GM12878 (cell line): ENCODE results near the gene ZMYND15. TPM values are rescaled to one million over a fixed set of nuclear protein-coding genes. Genes with fewer than 3 reads are reported as not detected.

Experiments used
- ATAC-seq: fragments of 200-7000 bp; cut with Tn5 transposase; 3 replicates; pipeline ENCODE4 v1.9.1; 2020; ENCODE audit warnings: mild to moderate bottlenecking, moderate library complexity
- BruUV-seq: library from RNA; stranded (reverse); fragments of 400-500 nt; replicated peaks from 2 replicates; lab custom pipeline; 2021; lab: Mats Ljungman, UMichigan
- CTCF ChIA-PET: fragments of 300-600 bp; sonication (Branson Sonifier 250); formaldehyde crosslinking; extraction: SDS; loops from one replicate; lab custom pipeline; 2021; ENCODE audit warnings: inconsistent platforms; lab: Yijun Ruan, JAX
- POLR2A ChIA-PET: fragments of 350-600 bp; formaldehyde crosslinking; extraction: SDS; loops from one replicate; lab custom pipeline; 2021; ENCODE audit warnings: inconsistent platforms; lab: Charles Lee
- RAD21 ChIA-PET: fragments of 300-600 bp; sonication (Branson Sonifier 250); formaldehyde crosslinking; loops from one replicate; lab custom pipeline; 2023; ENCODE audit warnings: antibody characterized with exemption; ENCODE audit not compliant: unreplicated experiment; lab: Charles Lee
- SMC1A ChIA-PET: fragments of 300-600 bp; sonication (Branson Sonifier 250); formaldehyde crosslinking; loops from one replicate; lab custom pipeline; 2023; ENCODE audit not compliant: unreplicated experiment, uncharacterized antibody; lab: Charles Lee
- DNase-seq: peaks from one replicate; pipeline ENCODE4 v3.0.0-alpha.2; 2011; ENCODE audit warnings: low read depth, low spot score
- FAIRE-seq: peaks from 3 replicates; lab custom pipeline; 2011; peaks lifted over from hg19 to GRCh38; lab: Jason Lieb, UNC
- H2AFZ ChIP-seq: 2 replicates; pipeline ENCODE4 v1.6.0; 2011; ENCODE audit warnings: low read depth, low read length, control low read depth; ENCODE audit not compliant: control insufficient read depth
- H3K27ac ChIP-seq: 2 replicates; pipeline ENCODE4 v1.5.1; 2011; ENCODE audit warnings: control low read depth; ENCODE audit not compliant: control insufficient read depth, insufficient read depth
- H3K27me3 ChIP-seq, 2 experiments: replicated peaks in 1 of 2; 2 replicates each; pipeline versions ENCODE4 v1.6.0 to v1.6.1; 2011; ENCODE audit warnings: low read length in 1 of 2; ENCODE audit not compliant: control insufficient read depth in 2 of 2, insufficient read depth in 2 of 2
- H3K36me3 ChIP-seq, 2 experiments: 2 replicates each; pipeline ENCODE4 v1.5.1; 2011; ENCODE audit warnings: low read length in 1 of 2; ENCODE audit not compliant: control insufficient read depth in 2 of 2, insufficient read depth in 2 of 2
- H3K4me1 ChIP-seq: 2 replicates; pipeline ENCODE4 v1.6.1; 2011; ENCODE audit warnings: mild to moderate bottlenecking, low read length, moderate library complexity, mixed read lengths; ENCODE audit not compliant: control insufficient read depth, insufficient read depth
- H3K4me2 ChIP-seq: 2 replicates; pipeline ENCODE4 v1.6.0; 2011; ENCODE audit warnings: control low read depth; ENCODE audit not compliant: control insufficient read depth, insufficient read depth
- H3K4me3 ChIP-seq: fragments of 200-600 bp; sonication (generic); 2 replicates; pipeline ENCODE4 v1.5.1; 2016
- H3K79me2 ChIP-seq: 2 replicates; pipeline ENCODE4 v1.6.0; 2011; ENCODE audit warnings: low read length; ENCODE audit not compliant: control insufficient read depth, insufficient read depth
- H3K9ac ChIP-seq: 2 replicates; pipeline ENCODE4 v1.8.0; 2011; ENCODE audit warnings: low read length, control low read depth, mixed read lengths; ENCODE audit not compliant: control insufficient read depth, insufficient read depth
- H3K9me3 ChIP-seq: replicated peaks from 3 replicates; pipeline ENCODE4 v1.5.1; 2011; ENCODE audit warnings: mild to moderate bottlenecking, low read length; ENCODE audit not compliant: control insufficient read depth, insufficient read depth
- H4K20me1 ChIP-seq: 2 replicates; pipeline ENCODE4 v1.6.0; 2011; ENCODE audit not compliant: control insufficient read depth, insufficient read depth
- CHD1 ChIP-seq: IDR thresholded peaks from 2 replicates; pipeline ENCODE4 v1.6.1; 2012; ENCODE audit warnings: low read depth, low read length, improper control_type of control experiment
- CTCF ChIP-seq, 3 experiments: IDR thresholded peaks in 2 of 3; conservative IDR thresholded peaks in 1 of 3; 2 replicates each; pipeline ENCODE4 v1.5.1; 2011; ENCODE audit warnings: low read depth in 3 of 3, low read length in 3 of 3, mild to moderate bottlenecking in 3 of 3, control low read depth in 2 of 3, moderate library complexity in 2 of 3, inconsistent platforms in 1 of 3, mixed read lengths in 1 of 3; ENCODE audit not compliant: control insufficient read depth in 2 of 3, insufficient read depth in 1 of 3; ENCODE audit errors: extremely low read depth in 1 of 3
- E2F4 ChIP-seq: IDR thresholded peaks from 2 replicates; pipeline ENCODE4 v1.6.1; 2012; ENCODE audit warnings: low read depth, low read length, improper control_type of control experiment
- EP300 ChIP-seq, 2 experiments: fragments of 150-350 bp in 1 of 2; IDR thresholded peaks; 2 replicates each; pipeline ENCODE4 v1.6.1; 2011 to 2012; ENCODE audit warnings: low read depth in 2 of 2, low read length in 2 of 2, borderline replicate concordance in 1 of 2, improper control_type of control experiment in 1 of 2, inconsistent platforms in 1 of 2; ENCODE audit not compliant: control insufficient read depth in 1 of 2
- EZH2 ChIP-seq: IDR thresholded peaks from 2 replicates; pipeline ENCODE4 v1.6.1; 2012; ENCODE audit warnings: low read depth, mild to moderate bottlenecking, control low read depth, inconsistent platforms, low read length, borderline replicate concordance; ENCODE audit not compliant: control insufficient read depth
- HDAC2 ChIP-seq: fragments of 200-600 bp; sonication (generic); IDR thresholded peaks from 2 replicates; pipeline ENCODE4 v1.6.1; 2017
- HDAC6 ChIP-seq: fragments of 200-600 bp; sonication (generic); IDR thresholded peaks from one replicate; pipeline ENCODE4 v1.8.0; 2017; ENCODE audit warnings: antibody characterized with exemption; ENCODE audit not compliant: unreplicated experiment
- NKRF ChIP-seq: fragments of 450-650 bp; conservative IDR thresholded peaks from 2 replicates; pipeline ENCODE4 v1.6.1; 2017; ENCODE audit warnings: mild to moderate bottlenecking, moderate library complexity
- NRF1 ChIP-seq: conservative IDR thresholded peaks from 2 replicates; pipeline ENCODE4 v1.6.1; 2011; ENCODE audit warnings: mild to moderate bottlenecking, low read depth, low read length, improper control_type of control experiment
- SPI1 ChIP-seq: IDR thresholded peaks from 2 replicates; pipeline ENCODE4 v1.6.1; 2011; ENCODE audit warnings: low read depth, mild to moderate bottlenecking, low read length, moderate library complexity, borderline replicate concordance; ENCODE audit not compliant: insufficient read depth
- SREBF1 ChIP-seq: IDR thresholded peaks from 2 replicates; pipeline ENCODE4 v1.6.1; 2012; ENCODE audit warnings: mild to moderate bottlenecking, low read length
- WGBS: methylation state at CpG from one replicate; pipeline ENCODE4 v1.1.6; 2016; ENCODE audit warnings: low lambda C conversion rate; ENCODE audit not compliant: insufficient replicate concordance, insufficient coverage; ENCODE audit errors: missing lambda C conversion rate; 5-methylcytosine and 5-hydroxymethylcytosine counted together
- in situ Hi-C: fragments of 300-500 bp; cut with MboI; formaldehyde crosslinking; loops from 9 replicates; pipeline ENCODE4 v1.14.3; 2018; ENCODE audit warnings: mixed read lengths
- intact Hi-C: fragments of 100-400 bp; cut with micrococcal nuclease; formaldehyde crosslinking; loops from one replicate; pipeline ENCODE4 v1.14.2; 2022; ENCODE audit not compliant: unreplicated experiment
- polyA plus RNA-seq, 11 experiments: library from polyadenylated mRNA; depleted of rRNA in 4 of 11; unstranded in 6 of 11; stranded (reverse) in 5 of 11; fragments of >200 nt; fragmentation: Nextera tagmentation in 4 of 11; fragmentation: Illumina TruSeq in 1 of 11; extraction: Ambion mirVana in 4 of 11; extraction: Trizol in 1 of 11; gene quantifications; 1 replicate in 1 of 11; 2 replicates in 10 of 11; pipeline versions ENCODE4 v1.2.1 to v1.2.3, GENCODE V29; 2011 to 2016; ENCODE audit warnings: inconsistent platforms in 2 of 11, missing spikeins in 2 of 11, low read depth in 1 of 11
- total RNA-seq, 4 experiments: library from RNA; depleted of rRNA in 3 of 4; stranded (reverse); fragments of >200 nt in 3 of 4; fragmentation: Illumina TruSeq in 1 of 4; extraction: Trizol in 1 of 4; gene quantifications; 2 replicates each; pipeline versions ENCODE4 v1.2.1 to v1.2.3, GENCODE V29; 2013 to 2021
- TF ChIP-seq, protein P1 (sequence below): fragments of 450-650 bp; IDR thresholded peaks from 2 replicates; pipeline ENCODE4 v1.6.1; 2014; ENCODE audit warnings: mild to moderate bottlenecking
- TF ChIP-seq, protein P2 (sequence below): IDR thresholded peaks from 2 replicates; pipeline ENCODE4 v1.6.1; 2011; ENCODE audit warnings: borderline replicate concordance, low read depth, mild to moderate bottlenecking, moderate library complexity, mixed read lengths, low read length; ENCODE audit not compliant: insufficient read depth; ENCODE audit errors: extremely low read length

Gene ZMYND15
- total and polyA plus RNA-seq, 10 of the 15 experiments (the other 5 are each of a cell fraction or from before 2014, with no cell fraction given): 0.03 to 0.17 (median 0.06) TPM; not detected in 4

DNA sequence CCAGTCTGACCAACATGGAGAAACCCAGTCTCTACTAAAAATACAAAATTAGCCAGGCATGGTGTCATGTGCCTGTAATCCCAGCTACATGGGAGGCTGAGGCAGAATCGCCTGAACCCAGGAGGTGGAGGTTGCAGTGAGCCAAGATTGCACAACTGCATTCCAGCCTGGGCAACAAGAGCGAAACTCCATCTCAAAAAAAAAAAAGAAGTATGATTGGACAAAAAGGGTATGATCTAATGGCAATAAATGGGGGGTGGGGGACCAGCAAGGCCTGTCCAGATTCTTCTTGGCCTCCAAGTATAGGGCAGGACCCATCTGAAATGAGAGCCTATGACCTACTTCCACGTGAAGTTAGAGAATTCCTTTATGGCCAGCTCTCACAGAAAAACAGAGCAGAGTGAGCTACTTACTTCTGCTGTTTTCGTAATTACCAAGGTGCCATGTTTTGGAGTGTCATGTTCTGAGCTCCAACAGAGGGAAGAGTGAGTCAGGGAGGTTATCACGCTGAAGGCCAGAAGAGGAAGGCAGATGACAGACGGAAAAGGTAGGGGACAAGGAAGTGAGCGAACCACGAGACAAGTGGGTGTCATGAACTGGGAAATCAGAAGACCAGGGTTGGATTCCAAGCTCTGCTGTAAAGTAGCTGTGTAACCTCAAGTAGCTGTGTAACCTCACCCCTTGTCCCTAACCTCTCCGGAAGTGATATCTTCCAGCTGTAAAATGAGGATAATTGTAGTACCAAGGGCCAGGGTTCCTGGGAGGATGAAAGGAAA, 3.6 kb upstream of the ZMYND15 start:
- Histone ChIP-seq H2AFZ (no peak overlapping the region), H3K27me3 (peaks cover 10% of the 10 kb centered on the region in 2 experiments), H3K9ac (no peak overlapping the region), H3K4me1 (peaks cover 17% of the 10 kb centered on the region), H3K4me3 (no peak overlapping the region), H3K9me3 (no peaks in the 10 kb centered on the region), H3K4me2 (no peak overlapping the region), H3K27ac (no peak overlapping the region), H3K36me3 (no peaks in the 10 kb centered on the region), H3K79me2 (peaks cover 2% of the 10 kb centered on the region), H4K20me1 (no peaks in the 10 kb centered on the region)
- no peak for DNase-seq
- no TSS peak for BruUV-seq
- RAD21 ChIA-PET: interaction anchor here (0.7 kb wide), 1 partner anchor 147 kb away, joined by 3 read pairs; no protein-coding TSS in a partner anchor
- no peak for ATAC-seq
- intact Hi-C loops: loop anchor here (10.0 kb wide), 1 partner anchor 49 kb away; the partner anchor contains the start of genes GLTPD2 and VMO1
- in situ Hi-C loops: no loop called here
- POLR2A ChIA-PET: interaction anchor here (0.6 kb wide), 1 partner anchor 198 kb away, joined by 3 read pairs; no protein-coding TSS in a partner anchor
- SMC1A ChIA-PET: interaction anchor here (0.7 to 1.6 kb wide), 5 partner anchors 12 to 54 kb away, joined by 3 to 4 read pairs (median 3); no protein-coding TSS in a partner anchor
- WGBS: 41% methylated on average over 8 of the region's 9 CpGs
- FAIRE-seq: no peak
- CTCF ChIA-PET: interaction anchor here (1.0 to 1.8 kb wide), 2 partner anchors 26 to 54 kb away, joined by 3 to 10 read pairs; partner anchors contain the start of genes ARRB2 and GLTPD2
- TF ChIP-seq CTCF (IDR thresholded peaks at IDR 0.05 in 2 of 3, conservative IDR thresholded peaks at IDR 0.05 in 1 of 3; ENCODE audit: control insufficient read depth in 2 of 3, extremely low read depth in 1 of 3, insufficient read depth in 1 of 3, low read depth in 3 of 3, low read length in 3 of 3): no peak
- no peak for TF ChIP-seq HDAC6
- TF ChIP-seq, protein P1, sequence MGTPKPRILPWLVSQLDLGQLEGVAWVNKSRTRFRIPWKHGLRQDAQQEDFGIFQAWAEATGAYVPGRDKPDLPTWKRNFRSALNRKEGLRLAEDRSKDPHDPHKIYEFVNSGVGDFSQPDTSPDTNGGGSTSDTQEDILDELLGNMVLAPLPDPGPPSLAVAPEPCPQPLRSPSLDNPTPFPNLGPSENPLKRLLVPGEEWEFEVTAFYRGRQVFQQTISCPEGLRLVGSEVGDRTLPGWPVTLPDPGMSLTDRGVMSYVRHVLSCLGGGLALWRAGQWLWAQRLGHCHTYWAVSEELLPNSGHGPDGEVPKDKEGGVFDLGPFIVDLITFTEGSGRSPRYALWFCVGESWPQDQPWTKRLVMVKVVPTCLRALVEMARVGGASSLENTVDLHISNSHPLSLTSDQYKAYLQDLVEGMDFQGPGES: no peak
- TF ChIP-seq SREBF1: no peak
- TF ChIP-seq, protein P2, sequence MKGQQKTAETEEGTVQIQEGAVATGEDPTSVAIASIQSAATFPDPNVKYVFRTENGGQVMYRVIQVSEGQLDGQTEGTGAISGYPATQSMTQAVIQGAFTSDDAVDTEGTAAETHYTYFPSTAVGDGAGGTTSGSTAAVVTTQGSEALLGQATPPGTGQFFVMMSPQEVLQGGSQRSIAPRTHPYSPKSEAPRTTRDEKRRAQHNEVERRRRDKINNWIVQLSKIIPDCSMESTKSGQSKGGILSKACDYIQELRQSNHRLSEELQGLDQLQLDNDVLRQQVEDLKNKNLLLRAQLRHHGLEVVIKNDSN: no peak
- no peak for TF ChIP-seq EZH2
- TF ChIP-seq E2F4: no peak
- TF ChIP-seq NRF1: no peak
- TF ChIP-seq SPI1: no peak
- no peak for TF ChIP-seq EP300 (IDR thresholded peaks at IDR 0.05; ENCODE audit: borderline replicate concordance in 1 of 2, control insufficient read depth in 1 of 2, low read depth in 2 of 2, low read length in 2 of 2)
- TF ChIP-seq CHD1: no peak
- TF ChIP-seq NKRF: no peak
- TF ChIP-seq HDAC2: no peak
